Gastroesophageal sphincter (tissue), 4 donors: ENCODE data around the gene PTGDS. TPM values are rescaled to one million over a fixed set of nuclear protein-coding genes. Genes with fewer than 3 reads are reported as not detected.

ENCODE experiments used
- ATAC-seq: fragments of 150-250 bp; one replicate; pipeline ENCODE4 v1.9.1; 2016; ENCODE audit warnings: mild to moderate bottlenecking, moderate library complexity
- H3K27ac ChIP-seq, 4 donors: fragments of 200-600 bp; sonication (generic) in 3 of 4; 1 replicate in 3 of 4; 2 replicates in 1 of 4; pipeline ENCODE4 v1.5.1; 2016 to 2019
- H3K27me3 ChIP-seq: fragments of 200-600 bp; sonication (generic); one replicate; pipeline ENCODE4 v1.5.1; 2019
- H3K36me3 ChIP-seq, 2 donors: fragments of 200-600 bp; sonication (generic); one replicate each; pipeline ENCODE4 v1.5.1; 2019; ENCODE audit warnings: control low read depth in 1 of 2
- H3K4me1 ChIP-seq, 3 donors: fragments of 200-600 bp; sonication (generic); 1 replicate in 2 of 3; 2 replicates in 1 of 3; pipeline ENCODE4 v1.5.1; 2016 to 2019; ENCODE audit warnings: control low read depth in 2 of 3
- H3K4me3 ChIP-seq, 2 donors: fragments of 200-600 bp; sonication (generic); one replicate each; pipeline ENCODE4 v1.5.1; 2019; ENCODE audit warnings: mild to moderate bottlenecking in 1 of 2, moderate library complexity in 1 of 2
- H3K9me3 ChIP-seq, 3 donors: fragments of 200-600 bp; sonication (generic); one replicate each; pipeline ENCODE4 v1.5.1; 2017 to 2019; ENCODE audit warnings: control low read depth in 2 of 3
- EP300 ChIP-seq: sonication (generic); formaldehyde crosslinking; IDR thresholded peaks from one replicate; pipeline ENCODE4 v1.6.1; 2017; ENCODE audit warnings: antibody characterized with exemption, mild to moderate bottlenecking
- POLR2A ChIP-seq, 2 donors: fragments of 450-650 bp; IDR thresholded peaks; one replicate each; pipeline ENCODE4 v1.6.1; 2017; ENCODE audit warnings: antibody characterized with exemption in 2 of 2, mild to moderate bottlenecking in 2 of 2, moderate library complexity in 1 of 2
- POLR2AphosphoS5 ChIP-seq: sonication (generic); formaldehyde crosslinking; IDR thresholded peaks from one replicate; pipeline ENCODE4 v1.6.1; 2017; ENCODE audit warnings: antibody characterized with exemption
- WGBS, 2 donors: methylation state at CpG; one replicate each; pipeline ENCODE4 v1.1.5; 2018; ENCODE audit warnings: low coverage in 1 of 2; 5-methylcytosine and 5-hydroxymethylcytosine counted together
- total RNA-seq, 4 donors: library from RNA; depleted of rRNA; stranded (reverse); fragments of >200 nt; gene quantifications; one replicate each; pipeline ENCODE4 v1.1.0, GENCODE V29; 2016
- TF ChIP-seq, protein P1 (sequence below), 4 experiments: fragments of 200-600 bp in 2 of 4; fragments of 450-650 bp in 2 of 4; sonication (generic) in 1 of 4; IDR thresholded peaks; one replicate each; pipeline ENCODE4 v1.5.1; 2017 to 2019; ENCODE audit warnings: antibody characterized with exemption in 4 of 4, mild to moderate bottlenecking in 2 of 4, moderate library complexity in 2 of 4

The PTGDS gene
- total RNA-seq, 4 donors from 2014 or later, result 7.4 to 132 (median 29.7) TPM

DNA sequence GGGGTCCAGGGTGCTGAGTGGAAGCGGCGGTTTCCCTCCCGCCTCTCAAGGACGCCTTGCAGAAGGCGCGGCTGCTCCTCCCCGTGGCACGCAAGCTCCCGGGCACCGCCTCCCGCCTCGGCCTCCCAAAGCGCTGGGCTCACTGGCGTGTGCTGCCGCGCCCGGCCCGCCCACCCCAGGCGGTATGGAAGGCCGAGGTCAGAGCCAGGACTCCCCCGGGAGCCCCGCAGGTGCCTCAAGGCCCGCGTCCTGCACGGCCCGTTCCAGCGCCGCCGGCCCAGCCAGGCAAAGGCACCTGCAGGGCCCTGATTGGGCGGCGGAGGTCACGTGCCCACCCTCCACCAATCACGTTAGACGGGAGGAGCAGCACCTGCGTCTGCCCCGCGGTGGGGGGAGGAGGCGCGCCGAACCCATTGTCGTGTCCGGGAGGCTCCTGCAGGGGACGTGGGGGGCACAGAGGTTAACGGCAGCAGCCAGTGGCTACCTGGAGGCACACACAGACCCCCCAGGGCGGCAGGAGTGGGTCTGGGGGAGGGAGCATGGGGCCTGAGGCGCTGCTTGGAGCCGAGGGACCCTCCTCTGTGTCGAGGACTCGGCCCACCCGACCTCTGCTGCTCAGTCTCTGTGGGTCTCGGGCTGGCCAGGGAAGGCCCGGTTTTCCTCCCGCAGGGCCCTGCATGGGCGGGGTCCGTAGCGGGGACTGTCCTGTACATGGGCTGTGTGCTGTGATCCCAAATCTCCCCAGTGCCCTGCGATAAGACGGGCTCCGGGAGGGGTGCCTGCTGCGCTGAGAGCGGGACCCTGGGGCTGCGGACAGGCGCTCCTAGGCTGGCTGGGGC, 27.3 kb upstream of the PTGDS start:
- no peaks in the 10 kb centered on the region for H3K27me3 ChIP-seq
- no peaks in the 10 kb centered on the region for H3K36me3 ChIP-seq
- TF ChIP-seq EP300 (no peak), POLR2AphosphoS5 (no peak), POLR2A (IDR thresholded peaks at IDR 0.05) (peak; percentile 56 to 72)
- TF ChIP-seq, protein P1, sequence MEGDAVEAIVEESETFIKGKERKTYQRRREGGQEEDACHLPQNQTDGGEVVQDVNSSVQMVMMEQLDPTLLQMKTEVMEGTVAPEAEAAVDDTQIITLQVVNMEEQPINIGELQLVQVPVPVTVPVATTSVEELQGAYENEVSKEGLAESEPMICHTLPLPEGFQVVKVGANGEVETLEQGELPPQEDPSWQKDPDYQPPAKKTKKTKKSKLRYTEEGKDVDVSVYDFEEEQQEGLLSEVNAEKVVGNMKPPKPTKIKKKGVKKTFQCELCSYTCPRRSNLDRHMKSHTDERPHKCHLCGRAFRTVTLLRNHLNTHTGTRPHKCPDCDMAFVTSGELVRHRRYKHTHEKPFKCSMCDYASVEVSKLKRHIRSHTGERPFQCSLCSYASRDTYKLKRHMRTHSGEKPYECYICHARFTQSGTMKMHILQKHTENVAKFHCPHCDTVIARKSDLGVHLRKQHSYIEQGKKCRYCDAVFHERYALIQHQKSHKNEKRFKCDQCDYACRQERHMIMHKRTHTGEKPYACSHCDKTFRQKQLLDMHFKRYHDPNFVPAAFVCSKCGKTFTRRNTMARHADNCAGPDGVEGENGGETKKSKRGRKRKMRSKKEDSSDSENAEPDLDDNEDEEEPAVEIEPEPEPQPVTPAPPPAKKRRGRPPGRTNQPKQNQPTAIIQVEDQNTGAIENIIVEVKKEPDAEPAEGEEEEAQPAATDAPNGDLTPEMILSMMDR (IDR thresholded peaks at IDR 0.05), result peak in 3 of 4 experiments; percentile 27 to 35 (median 34)
- H3K9me3 ChIP-seq, result no peaks in the 10 kb centered on the region
- H3K4me1 ChIP-seq, result peaks cover 0 to 34% (median 9%) of the 10 kb centered on the region in 3 donors
- peak overlapping the region; percentile 37 to 91 (median 91) for H3K27ac ChIP-seq
- peak; percentile 92 for ATAC-seq
- no CpG with 5 or more reads among the region's 63 CpGs for WGBS, 2 donors
- peak overlapping the region; percentile 45 to 77 for H3K4me3 ChIP-seq

DNA sequence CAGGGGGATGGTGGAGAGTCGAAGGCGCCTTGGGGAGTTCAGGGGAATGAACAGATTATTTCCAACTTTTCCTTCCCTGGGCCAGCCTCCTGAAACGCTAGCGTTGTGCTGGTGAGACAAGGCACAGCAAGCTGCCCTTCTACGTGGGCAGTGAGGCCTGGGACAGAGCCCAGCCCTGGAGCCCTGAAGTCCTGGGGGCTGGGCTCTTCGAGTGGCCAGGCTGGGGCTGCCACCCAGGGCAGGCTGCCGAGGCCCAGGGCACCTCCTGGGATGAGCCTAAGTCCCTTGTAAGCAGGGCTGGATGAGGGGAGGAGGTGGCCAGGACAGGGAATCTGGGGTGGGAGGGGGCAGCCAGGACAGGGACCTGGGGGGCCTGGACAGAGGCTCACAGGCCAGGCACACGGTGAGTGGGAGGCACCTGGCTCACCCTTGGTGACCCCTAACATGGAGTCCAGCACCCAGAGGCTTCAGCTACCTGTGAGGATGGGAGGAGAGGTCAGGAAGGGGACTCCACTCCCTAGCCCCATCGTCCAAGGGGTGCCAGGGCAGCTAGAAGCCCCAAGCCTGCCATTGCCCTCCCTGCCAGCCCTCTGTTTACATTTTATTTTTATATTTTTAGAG, 26.5 kb upstream of the PTGDS start:
- TF ChIP-seq POLR2A (IDR thresholded peaks at IDR 0.05) (no peak), POLR2AphosphoS5 (no peak), EP300 (no peak)
- TF ChIP-seq, protein P1 (IDR thresholded peaks at IDR 0.05), result no peak
- H3K27ac ChIP-seq, result peak overlapping the region; percentile 37 to 91 (median 91)
- H3K4me3 ChIP-seq, result peak overlapping the region; percentile 45 to 77
- no peak for ATAC-seq
- H3K9me3 ChIP-seq, result no peaks in the 10 kb centered on the region
- H3K4me1 ChIP-seq, result peaks cover 0 to 32% (median 8%) of the 10 kb centered on the region in 3 donors
- H3K36me3 ChIP-seq, result no peaks in the 10 kb centered on the region
- 60% methylated on average over 1 of the region's 9 CpGs; no CpG with 5 or more reads in 1 of the 2 donors for WGBS, 2 donors
- H3K27me3 ChIP-seq, result no peaks in the 10 kb centered on the region

- H3K9me3 ChIP-seq, result no peaks in the 10 kb centered on the region
- H3K27me3 ChIP-seq, result no peaks in the 10 kb centered on the region
- no peak for ATAC-seq
- peaks cover 0 to 32% (median 8%) of the 10 kb centered on the region in 3 donors for H3K4me1 ChIP-seq
- TF ChIP-seq POLR2AphosphoS5 (no peak), EP300 (no peak), POLR2A (IDR thresholded peaks at IDR 0.05) (no peak)
- TF ChIP-seq, protein P1 (IDR thresholded peaks at IDR 0.05), result no peak
- no peak within 1 kb of the TSS for H3K4me3 ChIP-seq
- H3K27ac ChIP-seq, result peak within 1 kb of the TSS in 2 of 4 donors; percentile 91
- WGBS, 2 donors, result 80% methylated on average over 3 of the region's 14 CpGs; no CpG with 5 or more reads in 1 of the 2 donors
- H3K36me3 ChIP-seq, result no peaks in the 10 kb centered on the region
Observed at GRCh38 chr9:136951541-136952320, 25.6 kb upstream of the PTGDS start, which contains the start of gene LCN12. Gene LCN12, plus strand, starts transcription at chr9:136952273. Its CDS starts 55 bp downstream, at chr9:136952328.

GRCh38 chr9:136952321-136952850, 24.9 kb upstream of the PTGDS start:
- no CpG with 5 or more reads among the region's 15 CpGs for WGBS, 2 donors
- no peaks in the 10 kb centered on the region for H3K9me3 ChIP-seq
- ATAC-seq, result no peak
- H3K4me3 ChIP-seq, result no peak overlapping the region
- no peak for TF ChIP-seq EP300
- no peak for TF ChIP-seq POLR2A (IDR thresholded peaks at IDR 0.05)
- TF ChIP-seq, protein P1 (IDR thresholded peaks at IDR 0.05), result no peak
- H3K27me3 ChIP-seq, result no peaks in the 10 kb centered on the region
- H3K4me1 ChIP-seq, result peaks cover 0 to 32% (median 8%) of the 10 kb centered on the region in 3 donors
- H3K36me3 ChIP-seq, result no peaks in the 10 kb centered on the region
- no peak overlapping the region for H3K27ac ChIP-seq
